Transverse colon (tissue), 3 donors: ENCODE data around the gene CDA.

Experiments used
- EP300 ChIP-seq: sonication (generic); formaldehyde crosslinking; IDR thresholded peaks from one replicate; pipeline ENCODE4 v1.6.1; 2017; ENCODE audit warnings: antibody characterized with exemption, low read depth
- TF ChIP-seq, protein P1 (sequence below), 5 experiments: fragments of 200-600 bp in 3 of 5; fragments of 450-650 bp in 2 of 5; sonication (generic) in 3 of 5; IDR thresholded peaks; 1 replicate in 2 of 5; 2 replicates in 3 of 5; pipeline ENCODE4 v1.5.1; 2016 to 2017; ENCODE audit warnings: antibody characterized with exemption in 5 of 5, inconsistent platforms in 3 of 5, mild to moderate bottlenecking in 2 of 5, moderate library complexity in 1 of 5

DNA sequence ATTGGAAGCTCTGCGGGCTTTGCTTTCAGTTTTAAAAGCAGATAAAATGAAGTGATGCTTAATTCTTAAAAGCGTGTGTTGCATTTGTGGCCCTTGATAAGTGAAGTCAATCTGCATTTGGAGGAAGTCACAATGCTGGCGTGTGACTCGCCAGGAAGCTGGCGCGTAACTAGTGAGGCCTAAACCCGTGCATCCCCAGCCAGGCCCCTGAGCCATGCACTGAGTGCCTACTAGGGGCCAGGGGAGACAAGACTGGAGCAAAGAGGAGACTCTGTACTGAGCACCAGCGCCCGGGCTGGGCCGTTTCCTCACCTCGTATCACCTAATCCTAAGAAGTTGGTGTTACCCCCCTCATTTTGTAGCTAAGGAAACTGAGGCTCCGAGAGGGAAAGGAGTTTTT is 76.8 kb downstream of the CDA start:
- no peak for TF ChIP-seq EP300
- TF ChIP-seq, protein P1, sequence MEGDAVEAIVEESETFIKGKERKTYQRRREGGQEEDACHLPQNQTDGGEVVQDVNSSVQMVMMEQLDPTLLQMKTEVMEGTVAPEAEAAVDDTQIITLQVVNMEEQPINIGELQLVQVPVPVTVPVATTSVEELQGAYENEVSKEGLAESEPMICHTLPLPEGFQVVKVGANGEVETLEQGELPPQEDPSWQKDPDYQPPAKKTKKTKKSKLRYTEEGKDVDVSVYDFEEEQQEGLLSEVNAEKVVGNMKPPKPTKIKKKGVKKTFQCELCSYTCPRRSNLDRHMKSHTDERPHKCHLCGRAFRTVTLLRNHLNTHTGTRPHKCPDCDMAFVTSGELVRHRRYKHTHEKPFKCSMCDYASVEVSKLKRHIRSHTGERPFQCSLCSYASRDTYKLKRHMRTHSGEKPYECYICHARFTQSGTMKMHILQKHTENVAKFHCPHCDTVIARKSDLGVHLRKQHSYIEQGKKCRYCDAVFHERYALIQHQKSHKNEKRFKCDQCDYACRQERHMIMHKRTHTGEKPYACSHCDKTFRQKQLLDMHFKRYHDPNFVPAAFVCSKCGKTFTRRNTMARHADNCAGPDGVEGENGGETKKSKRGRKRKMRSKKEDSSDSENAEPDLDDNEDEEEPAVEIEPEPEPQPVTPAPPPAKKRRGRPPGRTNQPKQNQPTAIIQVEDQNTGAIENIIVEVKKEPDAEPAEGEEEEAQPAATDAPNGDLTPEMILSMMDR (IDR thresholded peaks at IDR 0.05): no peak
